IPS DF 4.7 (cell line): ENCODE data around the gene NINL.
"Not testable (repeated sequence)": the region's sequence is repeated elsewhere in the genome, so short reads cannot be mapped to it uniquely, and the experiment has no call there.

Experiments
- DNase-seq: peaks from one replicate; pipeline ENCODE4 v3.0.0-alpha.2; 2013; ENCODE audit warnings: low spot score; ENCODE audit errors: extremely low read depth

The NINL gene

GRCh38 chr20:25592135-25592852 lies 7.0 kb upstream of the NINL start:
- DNase-seq = no peak

DNA sequence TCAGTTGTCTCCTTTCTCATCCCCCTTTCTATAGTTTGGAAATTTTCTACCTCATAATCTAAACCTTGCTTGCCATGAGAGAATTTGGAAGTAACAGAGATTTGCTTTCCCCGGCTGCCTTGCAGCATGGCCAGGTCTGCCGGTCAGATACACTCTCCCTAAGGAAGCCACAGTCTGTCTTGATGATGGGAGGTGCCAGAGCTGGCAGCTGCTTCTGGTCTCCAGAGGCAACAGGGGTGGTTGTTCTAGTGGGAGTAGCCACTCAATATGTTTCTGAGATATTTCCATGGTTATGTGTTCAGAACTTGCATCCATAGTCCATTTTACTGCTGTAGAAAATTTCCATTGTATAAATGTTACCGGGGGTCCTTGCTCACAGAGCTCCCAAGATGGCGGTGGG lies 5.4 kb upstream of the NINL start:
- not testable (repeated sequence) for DNase-seq

GRCh38 chr20:25588491-25588890 lies 3.2 kb upstream of the NINL start:
- no peak for DNase-seq

DNA sequence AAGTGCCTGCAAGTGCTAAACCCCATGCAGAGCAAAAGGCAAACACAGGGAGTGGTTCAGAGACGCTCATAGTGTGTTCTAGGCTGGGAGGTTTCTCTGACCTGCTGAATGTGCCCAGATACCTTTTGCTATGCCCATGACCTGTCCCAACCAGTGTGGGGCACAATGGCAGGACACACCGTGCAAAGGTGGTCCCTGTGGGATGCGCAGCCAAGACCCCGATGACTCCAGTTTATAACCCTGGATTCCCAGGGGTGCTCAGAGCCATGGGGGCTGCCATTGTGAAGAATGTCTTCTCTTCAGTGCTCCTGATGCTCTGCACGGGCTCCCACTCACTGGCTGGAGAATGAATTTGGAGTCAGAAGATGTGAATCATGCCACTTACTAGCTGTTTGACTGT lies 2.2 kb upstream of the NINL start:
- no peak for DNase-seq

- DNase-seq = no peak
These were observed 1.5 kb upstream of the NINL start for GRCh38 chr20:25586877-25587276.

- DNase-seq = not testable (repeated sequence)
These were observed 1.7 kb downstream of the NINL start for GRCh38 chr20:25583607-25584006.

DNA sequence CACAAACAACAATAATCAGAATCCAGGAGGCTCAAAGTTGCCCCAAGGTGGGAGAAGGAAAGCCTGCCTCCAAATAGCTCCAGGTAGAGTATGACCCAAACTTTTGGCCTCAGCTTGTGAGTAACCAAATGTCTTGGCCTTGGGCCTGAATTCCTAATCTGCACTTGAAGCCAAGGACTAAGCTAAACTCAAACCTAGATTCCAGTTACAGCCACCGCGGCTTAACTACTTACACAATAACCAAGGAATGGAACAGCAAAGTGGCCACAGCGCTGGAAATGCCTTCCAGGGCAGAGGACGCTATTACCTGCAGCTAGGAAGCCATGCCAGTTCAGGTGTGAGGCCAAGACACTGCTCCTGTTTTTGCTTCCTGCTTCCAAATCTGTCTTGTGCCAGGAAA lies 4.6 kb downstream of the NINL start:
- DNase-seq = no peak

DNA sequence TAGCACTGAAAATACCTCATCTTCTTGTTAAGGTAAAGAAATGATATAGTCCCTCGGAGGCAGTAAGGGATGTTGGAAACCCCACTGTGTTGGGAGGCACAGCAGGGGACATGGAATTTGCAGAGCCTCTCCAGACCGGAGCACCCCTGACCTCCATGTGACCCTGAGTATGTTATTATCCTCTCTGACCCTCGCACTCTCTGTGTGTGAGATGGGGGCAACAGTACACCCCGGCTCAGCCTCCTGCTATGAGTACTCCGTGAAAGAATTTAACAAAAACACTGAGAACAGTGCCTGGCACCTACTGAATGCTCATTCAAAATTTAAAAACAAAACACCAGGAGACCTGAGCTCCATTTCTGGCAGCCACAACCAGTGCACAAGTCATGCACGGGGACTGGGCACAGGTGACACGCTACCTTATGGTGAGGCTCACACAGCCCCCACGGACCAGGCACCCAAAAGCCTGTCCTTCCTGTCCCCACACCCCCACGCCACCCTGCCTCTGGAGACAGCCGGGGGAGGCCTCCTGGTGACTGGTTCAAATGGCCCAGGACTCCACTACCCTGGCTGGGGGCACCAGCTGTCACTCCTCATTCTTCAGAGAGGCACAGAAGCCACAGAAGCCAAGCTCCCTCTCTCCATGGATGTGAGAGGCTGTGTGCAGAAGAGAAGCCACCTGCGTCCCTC lies 6.1 kb downstream of the NINL start:
- no peak for DNase-seq

- DNase-seq = no peak
These were observed 8.4 kb downstream of the NINL start for GRCh38 chr20:25576783-25577530.

GRCh38 chr20:25574411-25574810 lies 10.9 kb downstream of the NINL start:
- no peak for DNase-seq

DNA sequence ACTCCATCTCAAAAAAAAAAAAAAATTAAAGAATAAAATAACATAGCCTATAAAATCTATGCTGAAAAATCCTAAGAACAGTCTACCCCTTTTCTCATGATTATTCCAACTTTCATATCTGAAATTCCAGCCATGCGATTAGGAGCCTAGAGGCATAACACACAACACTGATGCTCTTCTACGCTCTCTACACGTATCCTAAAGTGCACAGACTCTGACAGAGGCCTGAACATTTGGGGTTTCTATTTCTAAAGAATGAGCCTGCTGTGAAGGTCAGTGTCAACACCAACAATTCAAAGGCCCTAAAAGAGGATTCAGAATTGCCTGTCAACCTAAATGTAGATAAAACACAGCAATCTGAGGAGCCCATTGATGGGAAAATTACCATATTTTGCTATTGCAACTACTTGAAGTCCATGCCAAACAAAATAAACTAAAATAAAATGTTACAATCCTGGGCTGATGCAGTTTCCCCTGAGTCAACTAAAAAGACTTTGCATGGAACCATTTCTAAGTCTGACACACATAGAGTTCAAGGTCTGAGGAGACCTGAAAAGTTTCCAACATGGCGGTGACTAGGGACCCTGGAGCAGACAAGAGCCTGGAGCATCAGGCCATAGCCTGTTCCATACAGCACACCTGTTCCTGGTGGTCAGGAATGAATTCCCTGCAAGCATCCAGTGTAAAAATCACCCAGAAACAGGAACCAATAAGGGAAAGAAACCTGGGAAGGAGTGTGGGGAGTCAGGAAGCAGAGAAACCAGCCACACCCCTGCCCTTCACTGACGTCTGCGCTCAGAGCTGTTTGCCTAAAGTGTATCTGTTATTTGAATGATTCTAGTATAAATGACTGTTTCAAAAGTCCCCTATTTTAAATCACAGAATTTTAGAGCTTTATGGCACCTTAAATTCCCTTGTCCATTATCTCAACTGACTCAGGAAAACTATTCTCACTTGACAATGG lies 11.8 kb downstream of the NINL start:
- no peak for DNase-seq

- DNase-seq = no peak
These were observed 13.5 kb downstream of the NINL start for GRCh38 chr20:25571817-25572216.

DNA sequence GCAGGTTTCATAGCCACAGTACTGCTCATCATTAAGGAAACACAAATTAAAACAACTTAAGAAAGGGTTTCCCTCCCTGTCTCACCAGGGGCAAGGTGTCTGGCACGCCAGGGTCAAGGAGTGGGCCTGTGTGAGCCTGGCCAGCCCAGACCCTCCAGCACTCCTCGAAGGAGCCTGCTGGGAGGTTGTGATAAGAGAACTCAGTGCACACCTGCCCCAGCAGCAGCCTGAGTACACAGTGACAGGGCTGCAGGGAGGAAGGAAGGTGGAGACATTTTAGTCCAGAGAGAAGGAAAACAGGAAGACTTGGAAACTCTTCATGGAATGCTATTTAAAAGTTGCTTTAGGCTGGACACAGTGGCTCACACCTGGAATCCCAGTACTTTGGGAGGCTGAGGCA lies 14.1 kb downstream of the NINL start:
- DNase-seq = no peak

DNA sequence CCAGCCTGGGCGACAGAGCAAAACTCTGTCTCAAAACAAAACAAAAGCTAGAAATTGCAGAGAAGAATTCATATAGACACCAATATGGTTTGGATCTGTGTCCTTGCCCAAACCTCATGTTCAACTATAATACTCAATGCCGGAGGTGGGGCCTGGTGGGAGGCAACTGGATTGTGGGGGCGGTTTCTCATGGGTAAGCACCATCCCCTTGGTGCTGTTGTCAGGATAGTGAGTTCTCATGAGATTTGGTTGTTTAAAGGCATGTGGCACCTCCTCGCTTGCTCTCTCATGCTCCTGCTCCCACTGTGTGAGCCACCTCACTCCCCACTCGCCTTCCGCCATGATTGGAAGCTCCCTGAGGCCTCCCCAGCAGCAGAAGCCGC lies 15.2 kb downstream of the NINL start:
- DNase-seq = no peak

- no peak for DNase-seq
These were observed 18.0 kb downstream of the NINL start for GRCh38 chr20:25567286-25567685.

GRCh38 chr20:25566821-25567220 lies 18.5 kb downstream of the NINL start:
- no peak for DNase-seq

GRCh38 chr20:25565578-25566157 lies 19.7 kb downstream of the NINL start:
- no peak for DNase-seq

- DNase-seq = no peak
These were observed 21.5 kb downstream of the NINL start for GRCh38 chr20:25563876-25564275.

DNA sequence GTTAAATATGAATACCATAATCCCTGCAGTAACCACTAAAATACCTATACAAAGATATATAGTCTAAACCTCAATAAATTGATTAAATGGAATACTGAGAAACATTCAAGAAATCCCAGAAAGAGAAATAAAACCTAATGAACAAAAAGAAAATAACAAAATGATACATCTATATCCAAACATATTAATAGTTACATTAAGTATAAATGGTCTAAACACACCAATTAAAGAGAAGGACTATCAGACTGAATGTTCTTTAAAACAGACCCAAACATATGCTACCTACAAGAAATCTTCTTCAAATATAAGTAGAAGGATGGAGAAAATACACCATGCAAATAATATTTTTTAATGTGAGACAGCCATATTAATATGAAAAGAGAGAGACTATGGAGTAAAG lies 22.0 kb downstream of the NINL start:
- no peak for DNase-seq

- DNase-seq = not testable (repeated sequence)
These were observed 23.6 kb downstream of the NINL start for GRCh38 chr20:25561771-25562170.

DNA sequence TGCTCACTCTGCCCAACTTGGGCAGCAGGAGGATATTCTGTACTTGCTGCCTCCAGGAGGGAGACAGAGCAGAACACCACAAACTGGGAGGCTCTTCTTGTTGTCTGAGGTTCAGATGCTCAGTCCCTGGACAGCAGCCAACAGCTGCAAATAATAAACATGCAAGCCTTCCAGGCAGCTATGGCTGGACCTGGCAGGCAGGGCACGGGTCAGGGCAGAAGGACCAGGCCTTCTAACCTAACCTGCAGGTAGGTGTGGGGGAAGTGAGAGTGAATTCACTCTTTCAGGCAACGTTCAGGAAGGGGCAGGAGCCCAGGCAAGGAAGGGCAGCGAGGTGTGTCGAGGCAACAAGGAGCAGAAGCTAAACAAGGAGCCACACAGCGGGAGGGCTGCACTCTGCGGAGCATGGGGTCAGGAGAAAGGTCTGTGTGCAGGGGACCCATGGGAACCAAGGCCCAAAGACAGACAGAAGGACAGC lies 31.5 kb downstream of the NINL start:
- no peak for DNase-seq
